ENCODE data around the gene TADA3. TPM values are rescaled to one million over a fixed set of nuclear protein-coding genes. Genes with fewer than 3 reads are reported as not detected.

Gene TADA3
- total and polyA plus RNA-seq, 2 experiments from 2014 or later: 29.1 to 61.7 TPM

GRCh38 chr3:9744162-9744561, 48.1 kb downstream of the TADA3 start:
- ATAC-seq: no peak
- no peak overlapping the region for H3K27ac Mint-ChIP-seq
- no peaks in the 10 kb centered on the region for H3K4me1 Mint-ChIP-seq
- H3K36me3 ChIP-seq (ENCODE audit: insufficient read depth): peaks cover 44% of the 10 kb centered on the region
- no peak overlapping the region for H3K27ac ChIP-seq (ENCODE audit: low read depth)
- H3K9me2 ChIP-seq (ENCODE audit: insufficient read depth): no peaks in the 10 kb centered on the region; the same call in 1 of the 2 replicates
- peaks cover 14% of the 10 kb centered on the region for H3F3A ChIP-seq (replicated peaks; ENCODE audit: low read depth)
- H3K79me2 ChIP-seq (replicated peaks; ENCODE audit: insufficient read depth): no peaks in the 10 kb centered on the region
- no peaks in the 10 kb centered on the region for H3K27me3 ChIP-seq (ENCODE audit: insufficient read depth)
- no peak overlapping the region for H3K4me3 Mint-ChIP-seq
- H3K4me1 ChIP-seq (ENCODE audit: insufficient read depth): no peaks in the 10 kb centered on the region
- H3K9me3 Mint-ChIP-seq: no peaks in the 10 kb centered on the region
- no peak overlapping the region for H3K4me2 ChIP-seq
- peaks cover 9% of the 10 kb centered on the region for H4K20me1 ChIP-seq (replicated peaks; ENCODE audit: insufficient read depth)
- peaks cover 11% of the 10 kb centered on the region for H3K27me3 Mint-ChIP-seq (ENCODE audit: insufficient read depth, low read depth, poor library complexity)
- H3K4me3 ChIP-seq: no peak overlapping the region
- H2AFZ ChIP-seq: no peak overlapping the region
- DNase-seq (ENCODE audit: low spot score): no peak
- peaks cover 95% of the 10 kb centered on the region for H3K36me3 Mint-ChIP-seq (ENCODE audit: low read depth)
- TF ChIP-seq ZNF331 (CRISPR knock-in tag; IDR thresholded peaks at IDR 0.05; ENCODE audit: low read depth): no peak
- no peak for TF ChIP-seq CREB1 (CRISPR knock-in tag; IDR thresholded peaks at IDR 0.05; ENCODE audit: low read depth)
- TF ChIP-seq JUNB (IDR thresholded peaks at IDR 0.05; ENCODE audit: unreplicated experiment): no peak
- TF ChIP-seq NANOG (IDR thresholded peaks at IDR 0.05; ENCODE audit: borderline replicate concordance): no peak
- no peak for TF ChIP-seq EZH2 (IDR thresholded peaks at IDR 0.05; ENCODE audit: low read depth, unreplicated experiment)
- TF ChIP-seq STAT1 (IDR thresholded peaks at IDR 0.05; ENCODE audit: unreplicated experiment): no peak
- no peak for TF ChIP-seq POLR2AphosphoS5 (IDR thresholded peaks at IDR 0.05; ENCODE audit: low read depth)
- TF ChIP-seq ZNF462 (CRISPR knock-in tag; IDR thresholded peaks at IDR 0.05): no peak

Data from GM23338 (cell line).